ENCODE data around the gene LRRC25.
"Not testable (repeated sequence)": the region's sequence is repeated elsewhere in the genome, so short reads cannot be mapped to it uniquely, and the experiment has no call there.

LRRC25 gene

DNA sequence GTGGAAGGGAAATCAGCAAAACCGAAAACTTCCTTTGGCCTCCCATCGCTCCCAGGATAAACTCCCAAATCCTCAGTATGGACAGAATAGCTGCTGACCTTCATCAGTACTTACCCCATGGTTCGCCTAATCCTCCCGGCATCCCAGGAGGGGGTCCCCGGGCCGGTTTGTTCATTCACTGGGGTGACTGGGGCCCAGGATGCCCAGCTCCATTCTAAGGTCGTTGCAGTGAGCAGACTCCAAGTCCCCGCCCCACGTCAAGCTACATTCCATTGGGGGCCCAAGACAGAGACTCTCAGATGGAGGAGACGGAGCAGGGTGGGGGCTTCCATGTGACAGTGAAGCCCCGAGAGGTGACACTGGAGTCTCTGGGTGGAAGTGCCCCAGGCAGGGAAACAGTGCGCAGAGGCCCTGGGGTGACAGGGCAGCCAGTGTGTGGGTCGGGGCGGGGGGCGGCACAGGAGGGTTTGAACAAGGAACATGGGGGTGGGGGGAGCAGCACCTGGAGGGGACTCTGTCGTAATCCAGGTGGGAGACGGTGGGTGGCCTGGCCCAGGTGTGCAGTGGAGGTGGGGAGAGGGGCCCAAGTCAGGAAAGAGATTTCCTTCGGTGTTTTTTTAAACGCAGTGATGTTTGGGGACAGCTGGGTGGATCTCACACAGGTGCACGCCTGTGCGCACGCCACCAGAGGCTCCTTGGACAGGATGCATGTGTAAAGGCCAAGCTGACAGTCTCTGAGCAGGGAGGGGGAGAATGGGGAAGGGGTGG lies 26.9 kb upstream of the LRRC25 start:
- no peak for DNase-seq

DNA sequence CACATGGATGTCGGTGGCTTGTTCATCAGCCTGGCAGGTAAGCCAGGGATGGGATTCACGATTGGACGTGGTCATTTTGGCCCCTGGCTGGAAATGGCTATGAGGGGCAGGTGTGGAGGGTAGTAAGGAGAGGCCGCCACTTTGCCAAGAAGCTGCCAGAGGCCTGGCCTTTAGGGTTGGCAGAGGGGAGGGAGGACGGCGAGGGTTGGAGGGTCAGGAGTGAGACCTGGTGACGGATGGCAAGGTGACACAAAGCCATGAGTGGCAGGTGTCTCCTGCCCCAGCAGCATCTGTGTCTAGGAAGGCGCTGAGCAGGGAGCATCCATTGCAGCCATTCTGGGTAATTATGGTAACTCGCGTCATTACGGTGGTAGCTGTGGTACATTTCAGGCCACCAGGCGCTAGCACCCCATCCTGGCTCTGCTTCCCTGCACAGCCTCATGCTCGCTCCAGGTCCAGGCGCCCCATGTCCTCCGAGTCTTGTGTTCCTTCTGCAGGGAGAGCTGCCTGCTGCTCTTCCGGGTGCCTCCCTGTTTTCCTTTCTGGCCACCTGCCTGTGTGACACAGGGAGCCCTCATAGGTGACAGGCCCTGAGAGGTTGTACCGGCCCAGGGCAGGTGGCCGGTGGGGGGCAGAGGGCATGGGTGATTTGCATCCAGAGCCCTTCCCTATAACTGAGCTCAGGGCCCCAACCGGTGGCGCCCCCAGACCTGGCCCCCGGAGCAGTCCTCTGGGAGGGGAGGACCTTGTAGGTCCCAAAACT lies 26.0 kb upstream of the LRRC25 start:
- no peak for DNase-seq

DNA sequence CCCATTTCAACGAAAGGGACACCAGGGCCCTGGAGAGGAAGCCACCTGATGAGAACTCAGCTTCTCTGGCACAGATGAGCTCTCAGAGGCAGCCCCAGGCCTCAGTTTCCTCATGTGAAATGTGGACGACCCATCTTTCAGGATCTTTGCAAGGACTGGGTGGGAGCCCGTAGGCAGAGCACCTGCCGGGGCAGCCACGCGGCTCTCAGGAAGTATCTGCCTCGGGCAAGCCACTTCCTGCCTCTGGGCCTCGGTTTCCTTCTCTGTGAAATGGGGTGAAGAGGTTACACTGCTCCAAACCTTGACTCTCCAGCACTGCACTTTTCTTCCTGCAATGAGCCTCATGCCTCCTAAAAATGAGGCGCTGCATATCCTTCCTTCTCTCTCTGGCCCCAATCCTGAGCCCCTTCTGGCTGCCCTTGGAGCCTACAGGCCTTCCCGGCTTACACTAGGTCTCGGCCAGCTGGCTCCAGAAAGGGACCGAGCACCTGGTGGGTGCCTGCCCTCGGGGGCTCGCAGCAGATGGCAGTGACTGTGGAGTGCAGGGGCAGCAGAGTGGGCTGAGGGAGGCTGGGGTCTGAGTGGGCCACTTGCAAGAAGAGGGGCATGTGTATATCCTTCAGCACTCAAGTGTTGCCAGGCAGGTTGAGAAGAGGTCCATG lies 25.2 kb upstream of the LRRC25 start:
- no peak for DNase-seq

DNA sequence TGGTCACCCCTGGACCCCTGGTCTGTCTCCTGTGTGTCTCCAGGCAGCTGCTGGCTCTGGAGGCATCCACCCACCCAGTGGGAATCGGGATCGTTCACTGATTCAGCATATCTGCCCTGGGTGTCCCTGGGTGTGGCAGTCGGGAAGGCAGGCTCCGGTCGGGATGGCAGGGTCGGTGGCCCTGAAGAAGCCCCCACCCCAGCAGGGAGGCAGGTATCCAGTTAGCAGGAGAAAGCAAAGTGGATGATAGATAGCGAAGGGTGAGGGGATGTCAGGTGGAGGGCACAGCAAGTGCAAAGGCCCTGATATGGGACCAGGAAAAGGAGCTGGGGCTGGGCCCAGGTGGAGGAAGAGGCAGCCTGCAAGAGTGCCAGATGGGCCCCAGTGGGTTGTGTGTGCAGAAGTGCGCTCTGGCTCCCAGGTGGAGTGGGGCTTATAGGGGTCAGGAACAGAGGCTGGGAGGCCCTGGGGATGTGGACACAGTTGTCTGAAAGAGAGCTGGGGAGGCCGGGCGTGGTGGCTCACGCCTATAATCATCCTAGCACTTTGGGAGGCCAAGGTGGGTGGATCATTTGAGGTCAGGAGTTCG lies 24.0 kb upstream of the LRRC25 start:
- no peak for DNase-seq

DNA sequence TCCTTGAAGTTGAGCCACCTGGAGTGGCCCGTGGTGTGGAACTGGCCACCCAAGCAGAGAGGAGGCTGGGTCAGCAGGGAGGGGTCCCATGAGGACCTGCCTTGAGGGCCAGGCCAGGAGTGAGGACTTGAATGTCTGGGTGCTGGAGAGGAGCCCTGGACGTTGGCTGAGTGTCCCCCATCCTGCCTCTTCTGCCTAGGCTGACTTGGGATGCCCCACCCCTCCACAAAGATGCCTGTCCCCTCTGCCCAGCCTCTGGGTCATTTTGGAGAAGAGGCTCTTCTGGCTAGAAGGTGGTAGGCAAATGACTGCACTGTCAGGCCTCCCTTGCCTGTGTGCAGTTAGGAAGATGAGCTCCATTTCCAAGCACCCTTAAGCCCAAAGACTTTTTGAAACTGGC lies 23.5 kb upstream of the LRRC25 start:
- no peak for DNase-seq

DNA sequence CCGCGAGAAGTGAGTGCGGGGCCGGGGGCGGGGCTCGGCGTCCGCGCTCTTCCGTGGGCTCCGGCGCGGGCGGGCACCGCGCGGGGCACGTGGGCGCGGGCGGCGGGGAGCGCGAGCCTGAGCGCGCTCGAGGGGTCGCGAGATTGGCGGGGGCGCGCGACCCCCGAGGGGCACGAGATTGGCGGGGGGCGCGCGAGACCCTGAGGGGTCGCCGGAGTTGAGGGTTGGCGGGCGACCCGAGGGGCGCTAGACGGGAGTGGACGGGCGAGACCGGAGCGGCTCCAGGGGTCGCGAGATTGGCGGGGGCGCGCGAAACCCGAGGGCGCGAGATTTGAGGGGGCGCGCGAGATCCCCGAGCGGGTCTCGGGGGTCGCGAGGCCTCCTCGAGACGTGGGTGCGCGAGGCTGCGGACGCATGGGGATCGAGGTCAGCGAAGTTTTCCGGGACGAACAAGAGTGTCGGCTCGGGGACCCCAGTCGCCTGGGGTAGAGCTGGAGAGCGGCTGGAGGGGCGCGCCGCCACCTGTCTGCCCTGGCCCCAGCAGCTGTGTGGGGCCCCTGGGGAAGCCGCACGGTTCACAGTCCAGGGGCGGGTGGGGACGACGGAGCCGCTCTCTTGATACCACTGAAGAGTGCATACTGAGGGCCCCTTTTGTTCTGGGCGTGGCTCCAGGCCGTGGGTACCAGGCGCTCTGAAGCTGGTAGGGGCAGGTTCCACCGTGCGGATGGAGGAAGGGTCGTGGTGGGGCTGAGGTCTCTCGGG lies 22.5 kb upstream of the LRRC25 start:
- DNase-seq = peak in 1 of 6 experiments; percentile 26

DNA sequence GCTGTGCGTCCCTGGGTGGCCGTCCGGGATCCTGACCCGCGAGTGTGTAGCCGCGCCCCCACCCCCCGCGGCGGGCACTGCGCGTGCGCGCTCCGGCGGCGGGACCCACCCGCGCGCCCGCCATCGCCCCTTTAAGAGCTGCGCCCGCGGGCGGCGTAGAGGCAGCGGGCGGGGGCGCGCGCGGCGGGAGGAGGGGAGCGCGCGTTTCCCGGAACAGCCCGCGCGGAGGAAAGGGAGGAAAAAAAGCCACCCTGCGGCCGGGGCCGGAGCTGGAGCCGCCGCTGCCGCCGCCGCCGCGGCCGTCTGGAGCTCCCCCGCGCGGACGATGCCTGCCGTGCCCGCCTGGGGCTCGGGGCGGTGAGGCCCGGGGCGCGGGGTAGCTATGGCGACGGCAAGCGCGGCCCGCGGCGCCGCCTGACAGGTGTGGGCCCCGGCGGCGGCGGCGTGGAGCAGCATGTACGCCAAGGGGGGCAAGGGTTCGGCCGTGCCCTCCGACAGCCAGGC lies 21.8 kb upstream of the LRRC25 start, which contains the start of gene SSBP4:
TSS of gene SSBP4 (plus strand) at position 204 of the 504 bp plus-strand sequence. CDS start at position 455, 251 bp downstream.
- peak; percentile 51 to 82 (median 65) for DNase-seq

DNA sequence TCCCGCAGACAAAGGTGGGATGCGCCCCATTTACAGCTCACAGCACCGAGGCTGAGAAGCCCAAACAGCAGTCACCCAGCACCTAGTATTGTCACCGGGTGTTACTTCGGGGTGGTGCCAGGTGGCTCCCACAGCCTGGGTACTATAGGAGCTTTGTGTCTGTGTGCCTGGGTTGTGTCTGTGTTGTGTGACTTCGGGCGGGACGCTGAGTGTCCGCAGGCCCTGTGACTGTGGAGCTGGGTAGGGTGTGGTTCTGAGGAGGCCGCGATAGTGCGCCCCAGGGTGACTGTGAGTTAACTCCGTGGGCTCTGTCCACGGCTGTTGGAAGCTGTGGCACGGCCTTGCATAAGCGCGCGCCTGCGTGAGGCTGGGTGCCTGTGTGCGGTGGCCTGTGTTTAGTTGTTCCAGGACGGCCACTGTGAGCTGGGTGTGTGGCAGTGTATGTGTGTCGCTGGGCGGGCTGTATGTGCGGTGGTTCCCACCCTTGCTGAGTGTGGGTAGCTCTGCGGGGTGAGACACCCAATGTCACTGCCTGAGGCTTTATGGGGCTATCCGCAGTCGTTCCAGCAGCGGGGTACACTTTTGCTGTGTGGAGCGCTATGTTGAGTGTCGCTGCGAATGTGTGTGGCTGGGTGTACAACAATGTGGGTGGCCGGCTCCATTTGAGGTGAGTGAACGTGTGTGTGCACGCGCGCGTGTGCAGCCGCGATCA lies 21.2 kb upstream of the LRRC25 start:
- DNase-seq = peak in 4 of 6 experiments; percentile 31 to 76 (median 56)

DNA sequence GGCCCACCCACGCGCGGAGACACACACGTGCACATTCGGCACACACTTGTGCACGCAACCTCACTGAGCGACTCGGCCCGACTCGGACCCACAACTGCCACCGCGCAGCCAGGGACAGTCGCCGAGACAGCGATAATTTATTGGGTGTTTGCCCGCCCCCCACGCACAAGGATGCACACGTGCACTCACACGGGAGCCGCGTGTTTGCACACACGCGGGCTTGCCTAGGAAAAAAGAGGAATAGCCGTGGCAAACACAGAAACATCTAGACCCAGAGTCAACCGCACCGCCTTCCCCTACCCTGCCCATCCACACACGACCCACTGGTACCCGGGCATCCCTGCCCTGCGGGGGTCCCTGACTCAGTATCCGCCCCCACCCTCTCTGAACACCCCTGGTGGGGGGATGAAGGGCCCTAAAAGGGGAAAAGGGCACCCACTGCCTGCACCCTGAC lies 20.6 kb upstream of the LRRC25 start:
- peak in 1 of 6 experiments; percentile 37 for DNase-seq

DNA sequence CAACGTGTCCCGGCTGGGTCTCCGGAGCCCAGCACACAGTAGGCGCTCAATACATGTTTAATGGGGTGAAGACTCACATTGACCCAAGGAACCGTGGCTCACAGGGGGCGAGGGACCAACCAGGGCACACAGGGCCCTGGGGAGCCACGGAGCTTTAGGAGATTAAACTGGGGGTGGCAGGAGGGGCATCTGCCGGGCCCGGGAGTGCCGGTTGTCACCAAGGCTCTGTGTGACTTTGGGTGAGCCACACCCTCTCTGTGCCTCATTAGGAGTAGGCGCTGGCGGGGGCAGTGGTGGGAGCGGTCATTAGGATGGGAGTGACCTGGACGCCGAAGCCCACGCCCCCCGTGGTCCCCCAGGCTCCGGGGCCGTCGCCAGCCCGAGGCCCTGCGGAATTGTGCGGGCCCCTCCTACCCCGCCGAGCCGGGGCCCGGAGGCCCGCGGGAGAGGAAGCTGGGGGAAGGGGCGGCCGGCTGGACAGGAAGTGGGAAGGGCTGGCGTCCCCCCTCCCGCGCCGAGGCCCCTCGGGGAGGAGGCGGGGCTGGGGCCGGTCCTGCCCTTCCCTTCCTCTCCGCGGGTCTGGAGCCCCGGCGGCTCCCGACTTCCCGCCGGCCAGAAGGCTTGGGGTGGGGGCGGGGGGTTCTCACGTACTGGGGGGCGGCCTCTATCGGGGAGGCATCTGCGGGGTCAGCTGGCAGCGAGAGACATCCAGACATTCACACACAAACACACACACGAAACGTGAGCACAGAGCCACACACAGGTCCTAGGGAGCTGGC lies 20.0 kb upstream of the LRRC25 start:
- DNase-seq = peak in 2 of 6 experiments; percentile 26 to 41

DNA sequence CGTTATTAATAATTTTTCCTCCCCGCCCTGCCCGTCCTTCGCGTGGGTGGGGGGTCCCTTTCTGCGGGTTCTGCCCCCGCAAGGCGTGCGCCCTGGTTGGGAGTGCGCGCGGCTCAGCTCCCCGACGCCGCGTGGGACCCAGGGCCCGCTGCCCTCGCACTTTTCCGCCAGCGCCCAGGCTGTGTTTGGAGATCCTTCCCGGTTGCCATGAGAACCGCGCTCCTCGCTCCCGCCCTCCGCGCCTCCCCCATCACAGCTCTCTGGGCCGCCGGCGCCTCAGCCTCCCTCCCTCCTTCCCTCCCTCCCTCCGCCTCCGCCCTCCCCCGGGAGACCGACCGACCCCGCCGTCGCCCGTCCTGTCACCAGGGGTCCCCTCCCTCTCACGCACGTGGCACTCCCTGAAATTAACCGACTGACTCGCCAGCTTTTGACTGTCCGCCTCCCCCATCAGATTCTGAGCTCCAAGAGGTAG lies 19.4 kb upstream of the LRRC25 start:
- peak in 4 of 6 experiments; percentile 20 to 44 (median 37) for DNase-seq

DNA sequence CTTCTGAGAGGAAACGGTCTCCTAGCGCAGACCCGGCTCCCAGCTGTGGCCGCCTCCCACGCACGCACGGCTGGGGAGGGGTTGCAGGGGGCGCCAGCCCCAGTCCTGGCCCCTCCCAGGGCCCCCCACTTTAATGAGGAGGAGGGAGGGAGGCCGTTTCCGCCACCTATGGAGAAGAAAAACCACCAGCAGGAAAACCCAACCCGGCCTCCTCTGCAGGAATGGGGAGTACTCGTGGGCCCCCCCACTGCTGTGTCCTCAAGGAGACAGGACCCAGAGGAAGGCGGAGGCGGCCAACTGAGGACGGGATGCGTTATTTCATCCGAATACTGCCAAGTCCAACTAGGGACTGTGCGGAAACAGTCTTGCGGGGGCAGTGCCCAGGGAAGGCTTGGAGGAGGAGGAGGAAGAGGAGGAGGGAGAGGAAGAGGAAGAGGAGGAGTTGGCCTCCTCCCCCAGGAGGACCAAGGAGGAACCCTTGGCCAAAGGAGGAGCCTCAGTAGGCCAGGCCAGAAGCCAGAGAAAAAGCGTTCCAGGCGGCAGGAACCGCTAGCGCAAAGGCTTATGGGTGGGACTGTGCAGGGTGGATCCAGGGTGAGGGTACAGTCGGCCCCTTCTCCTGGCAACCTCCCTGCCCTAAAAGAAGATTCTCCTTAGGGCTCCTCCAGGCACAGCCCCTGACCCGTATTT lies 17.9 kb upstream of the LRRC25 start:
- DNase-seq = no peak

DNA sequence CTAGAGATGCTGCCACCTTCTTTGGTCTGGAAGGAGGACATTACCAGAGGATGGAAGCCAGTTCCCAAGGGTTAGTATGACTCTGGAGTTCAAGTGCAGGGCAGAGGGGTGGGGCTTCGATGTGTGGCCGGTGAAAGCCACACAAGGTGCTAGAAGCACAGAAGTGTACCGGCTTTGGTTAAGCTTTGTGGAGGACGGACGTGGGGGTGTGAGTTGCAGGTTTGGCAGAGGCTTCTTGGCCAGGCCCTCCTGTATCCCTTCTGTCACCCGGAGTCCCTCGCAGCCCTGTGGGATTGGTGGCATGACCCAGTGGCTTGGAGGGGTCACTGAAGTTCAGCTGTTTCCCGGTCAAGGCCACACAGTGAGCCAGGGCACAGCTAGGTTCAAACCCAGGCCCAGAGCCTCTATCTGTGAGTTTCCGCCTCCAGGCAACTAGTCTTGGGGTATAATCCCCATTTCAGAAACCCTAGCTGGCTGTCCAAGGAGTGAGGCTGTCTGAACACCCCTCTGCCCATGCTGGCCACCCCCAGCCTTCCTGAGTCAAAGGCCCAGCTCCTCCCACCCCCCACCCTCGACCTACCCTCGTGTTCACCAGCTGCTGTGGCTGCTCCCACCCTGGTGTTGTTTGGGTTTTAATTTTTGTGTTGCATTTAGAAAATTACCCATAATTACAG lies 17.2 kb upstream of the LRRC25 start:
- no peak for DNase-seq

DNA sequence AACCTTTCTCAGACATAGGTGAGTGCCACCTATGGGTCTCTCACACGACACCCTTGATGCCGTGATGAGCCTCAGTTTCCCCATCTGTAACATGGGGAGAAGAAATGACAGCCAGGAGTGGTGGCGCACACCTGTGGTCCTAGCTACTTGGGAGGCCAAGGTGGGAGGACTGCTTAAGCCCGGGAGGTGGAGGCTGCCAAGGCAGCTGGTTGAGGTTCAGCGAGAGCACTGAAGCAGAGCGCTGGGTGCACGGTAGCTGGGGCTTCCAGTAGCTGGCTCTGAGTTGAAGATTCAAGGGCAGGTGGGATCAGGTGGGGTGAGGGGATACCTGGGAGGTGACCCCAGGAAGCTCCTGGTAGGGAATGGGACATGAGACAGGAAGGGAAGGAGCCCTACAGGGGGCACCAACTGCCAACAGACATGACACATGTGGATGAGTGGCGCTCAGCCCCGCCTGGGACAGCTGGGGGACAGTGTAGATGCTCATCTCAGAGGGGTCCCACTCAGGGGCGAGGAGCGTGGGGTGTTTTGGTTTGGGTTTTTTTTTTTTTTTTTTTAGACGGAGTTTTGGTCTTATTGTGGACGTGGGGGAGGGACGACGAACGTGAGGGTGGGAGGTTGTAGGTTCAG lies 15.3 kb upstream of the LRRC25 start:
- no peak for DNase-seq

DNA sequence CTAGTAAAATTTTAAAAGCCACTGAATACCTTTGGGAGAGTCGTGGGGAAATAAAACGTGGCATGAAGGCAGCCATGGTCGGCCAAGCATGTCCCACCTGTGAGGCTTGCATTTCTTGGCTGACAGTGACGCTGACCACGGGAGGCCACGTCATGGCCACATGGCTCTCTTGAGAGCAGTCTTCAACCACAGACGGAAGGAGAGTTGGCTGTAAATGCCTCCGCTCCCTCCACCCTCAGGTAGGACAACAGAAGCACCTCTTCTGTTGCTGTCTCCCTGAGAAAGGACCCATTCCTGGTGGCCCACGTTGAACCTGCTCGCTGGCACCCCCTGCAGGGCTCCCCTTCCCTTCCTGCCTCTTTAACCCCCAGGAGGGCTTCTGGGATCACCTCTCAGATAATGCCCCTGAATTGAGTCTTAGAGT lies 10.6 kb upstream of the LRRC25 start:
- DNase-seq = no peak

DNA sequence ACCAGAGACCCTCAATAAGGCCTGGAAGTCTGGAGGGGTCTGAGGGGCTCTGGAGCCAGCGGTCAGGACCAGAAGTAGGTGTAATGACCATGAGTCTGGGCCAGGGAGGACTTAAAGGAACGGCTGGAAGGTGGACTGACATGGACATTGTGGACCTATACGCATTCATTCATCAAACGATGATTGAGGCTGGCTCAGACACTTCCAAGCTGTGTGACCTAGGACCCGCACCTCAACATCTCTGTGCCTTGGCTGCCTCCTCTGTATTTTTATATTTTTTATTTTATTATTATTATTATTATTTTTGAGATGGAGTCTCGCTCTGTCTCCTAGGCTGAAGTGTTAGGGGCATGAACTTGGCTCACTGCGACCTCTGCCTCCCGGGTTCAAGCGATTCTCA lies 9.3 kb upstream of the LRRC25 start:
- no peak for DNase-seq

DNA sequence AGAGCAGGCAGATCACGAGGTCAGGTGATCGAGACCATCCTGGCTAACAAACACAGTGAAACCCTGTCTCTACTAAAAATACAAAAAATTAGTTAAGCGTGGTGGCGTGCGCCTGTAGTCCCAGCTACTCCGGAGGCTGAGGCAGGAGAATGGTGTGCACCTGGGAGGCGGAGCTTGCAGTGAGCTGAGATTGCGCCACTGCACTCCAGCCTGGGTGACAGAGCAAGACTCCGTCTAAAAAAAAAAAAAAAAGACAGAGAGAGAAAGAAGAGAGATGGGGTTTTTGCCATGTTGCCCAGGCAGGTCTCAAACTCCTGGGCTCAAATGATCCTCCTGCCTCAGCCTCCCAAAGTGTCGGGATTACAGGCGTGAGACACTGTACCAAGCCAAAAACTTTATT lies 8.3 kb upstream of the LRRC25 start:
- not testable (repeated sequence) for DNase-seq

DNA sequence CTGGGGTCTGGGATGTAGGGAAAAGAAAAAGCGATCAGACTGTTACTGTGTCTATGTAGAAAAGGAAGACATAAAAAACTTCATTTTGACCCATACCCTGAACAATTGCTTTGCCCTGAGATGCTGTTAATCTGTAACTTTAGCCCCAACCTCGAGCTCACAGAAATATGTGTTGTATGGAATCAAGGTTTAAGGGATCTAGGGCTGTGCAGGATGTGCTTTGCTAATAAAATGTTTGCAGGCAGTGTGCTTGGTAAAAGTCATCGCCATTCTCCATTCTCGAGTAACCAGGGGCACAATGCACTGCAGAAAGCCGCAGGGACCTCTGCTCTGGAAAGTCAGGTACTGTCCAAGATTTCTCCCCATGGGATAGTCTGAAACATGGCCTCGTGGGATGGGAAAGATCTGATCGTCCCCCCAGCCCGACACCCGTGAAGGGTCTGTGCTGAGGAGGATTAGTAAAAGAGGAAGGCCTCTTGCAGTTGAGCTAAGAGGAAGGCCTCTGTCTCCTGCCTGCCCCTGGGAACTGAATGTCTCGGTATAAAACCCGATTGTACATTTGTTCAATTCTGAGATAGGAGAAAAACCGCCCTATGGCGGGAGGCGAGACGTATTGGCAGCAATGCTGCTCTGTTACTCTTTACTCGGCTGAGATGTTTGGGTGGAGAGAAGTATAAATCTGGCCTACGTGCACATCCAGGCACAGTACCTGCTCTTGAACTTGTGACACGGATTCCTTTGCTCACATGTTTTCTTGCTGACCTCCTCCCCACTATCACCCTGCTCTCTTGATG lies 5.2 kb upstream of the LRRC25 start:
- not testable (repeated sequence) for DNase-seq
